MM.1S (cell line): ENCODE measurements around the gene DAB2IP.

Experiments used
- CTCF ChIP-seq: fragments of 300-600 bp; sonication (generic); IDR thresholded peaks from 2 replicates; pipeline ENCODE4 v1.5.1; 2016; ENCODE audit warnings: antibody characterized with exemption, low read length, mixed read lengths
- EZH2 ChIP-seq: fragments of 300-600 bp; sonication (generic); optimal IDR thresholded peaks from 2 replicates; pipeline ENCODE3; 2017; ENCODE audit warnings: low read depth, mild to moderate bottlenecking, antibody characterized with exemption, low read length, mixed read lengths
- EZH2phosphoT487 ChIP-seq: fragments of 300-600 bp; sonication (generic); IDR thresholded peaks from 2 replicates; pipeline ENCODE4 v1.6.1; 2018; ENCODE audit warnings: antibody characterized with exemption, low read length

- TF ChIP-seq CTCF (no peak), EZH2 (no peak), EZH2phosphoT487 (no peak)
Observed at GRCh38 chr9:121638901-121639592, 12.4 kb upstream of the DAB2IP start.
